ENCODE results near the gene KCNQ1.

DNA sequence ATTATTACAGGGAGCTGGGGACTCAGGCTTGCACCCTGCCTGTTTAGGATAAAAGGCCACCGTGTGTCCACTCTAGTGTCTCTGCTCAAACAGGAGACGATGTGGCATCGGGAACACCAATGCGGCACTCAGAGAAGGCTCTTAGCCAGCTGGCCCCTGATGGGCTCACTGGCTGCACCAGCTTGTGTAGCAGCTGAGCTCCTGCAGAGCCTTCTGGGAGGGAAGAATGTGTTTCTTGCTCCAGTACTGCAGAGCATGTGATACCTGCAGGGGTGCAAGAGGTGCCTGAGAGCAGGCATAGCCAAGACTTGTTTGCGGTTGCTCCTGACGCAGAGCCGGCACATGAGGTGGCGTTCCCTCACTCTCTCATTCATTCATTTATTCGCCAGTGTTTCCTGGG, 299.4 kb downstream of the KCNQ1 start:
- TF ChIP-seq POLR2AphosphoS5 (IDR thresholded peaks at IDR 0.05) (no peak), CTCF (IDR thresholded peaks at IDR 0.05) (no peak), POLR2A (IDR thresholded peaks at IDR 0.05) (no peak), EP300 (IDR thresholded peaks at IDR 0.05) (no peak)

Data from gastroesophageal sphincter (tissue), 3 donors.